Cardiac fibroblast (primary cell): ENCODE data around the gene RAB11A.
"Not testable (repeated sequence)": the region's sequence is repeated elsewhere in the genome, so short reads cannot be mapped to it uniquely, and the experiment has no call there.

Experiments used
- DNase-seq, 2 donors: peaks; one replicate each; pipeline versions ENCODE4 v3.0.0 to v3.0.0-alpha.2; 2010; ENCODE audit warnings: low read depth in 2 of 2
- H3K4me3 ChIP-seq, 2 donors: replicated peaks in 1 of 2; 1 replicate in 1 of 2; 2 replicates in 1 of 2; pipeline ENCODE4 v1.5.1; 2011; ENCODE audit warnings: low read depth in 2 of 2, low read length in 2 of 2, mild to moderate bottlenecking in 2 of 2, moderate library complexity in 1 of 2
- CTCF ChIP-seq: IDR thresholded peaks from one replicate; pipeline ENCODE4 v1.5.1; 2011; ENCODE audit warnings: low read depth, mild to moderate bottlenecking, low read length, inconsistent platforms

RAB11A gene

DNA sequence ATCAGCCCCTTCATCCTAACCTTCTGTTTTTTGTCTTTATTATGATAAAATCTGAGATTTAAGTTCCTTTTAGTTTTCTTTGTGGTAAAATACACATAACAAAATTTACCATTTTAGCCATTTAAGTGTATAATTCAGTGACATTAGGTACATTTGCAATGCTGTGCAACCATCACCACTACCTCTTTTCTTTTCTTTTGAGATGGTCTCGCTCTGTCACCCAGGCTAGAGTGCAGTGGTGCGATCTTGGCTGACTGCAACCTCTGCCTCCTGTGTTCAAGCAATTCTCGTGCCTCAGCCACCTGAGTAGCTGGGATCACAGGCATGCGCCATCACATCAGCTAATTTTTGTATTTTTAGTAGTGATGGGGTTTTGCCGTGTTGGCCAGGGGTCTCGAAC, 6.2 kb upstream of the RAB11A start:
- H3K4me3 ChIP-seq: no peak overlapping the region
- TF ChIP-seq CTCF: no peak
- no peak for DNase-seq

DNA sequence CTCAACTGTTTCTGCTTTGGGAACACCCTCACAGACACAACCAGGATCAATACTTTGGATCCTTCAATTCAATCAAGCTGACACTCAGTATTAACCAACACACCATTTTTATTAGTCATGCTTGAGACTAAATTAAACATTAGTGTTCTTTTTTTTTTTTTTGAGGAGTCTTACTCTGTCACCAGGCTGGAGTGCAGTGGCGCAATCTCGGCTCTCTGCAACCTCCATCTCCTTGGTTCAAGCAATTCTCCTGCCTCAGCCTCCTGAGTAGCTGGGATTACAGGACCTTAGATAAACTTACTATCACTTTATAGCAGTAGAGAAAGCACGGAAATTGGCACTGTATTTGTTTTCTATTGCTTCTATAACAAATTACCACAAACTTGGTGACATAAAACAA, 2.0 kb upstream of the RAB11A start:
- no peak overlapping the region for H3K4me3 ChIP-seq
- no peak for TF ChIP-seq CTCF
- DNase-seq: no peak

DNA sequence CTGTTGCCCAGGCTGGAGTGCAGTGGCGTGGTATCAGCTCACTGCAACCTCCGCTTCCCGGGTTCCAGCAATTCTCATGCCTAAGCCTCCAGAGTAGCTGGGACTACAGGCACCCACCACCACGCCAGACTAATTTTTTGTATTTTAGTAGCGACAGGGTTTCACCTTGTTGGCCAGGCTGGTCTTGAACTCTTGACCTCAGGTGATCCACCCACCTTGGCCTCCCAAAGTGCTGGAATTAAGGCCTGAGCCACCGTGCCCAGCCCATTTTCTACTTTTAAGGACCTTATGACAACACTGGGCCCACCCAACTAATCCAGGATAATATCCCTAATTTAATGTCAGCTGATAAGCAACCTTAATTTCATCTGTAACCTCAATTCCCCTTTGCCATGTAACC, 1.4 kb upstream of the RAB11A start:
- H3K4me3 ChIP-seq, DNase-seq: not testable (repeated sequence)

DNA sequence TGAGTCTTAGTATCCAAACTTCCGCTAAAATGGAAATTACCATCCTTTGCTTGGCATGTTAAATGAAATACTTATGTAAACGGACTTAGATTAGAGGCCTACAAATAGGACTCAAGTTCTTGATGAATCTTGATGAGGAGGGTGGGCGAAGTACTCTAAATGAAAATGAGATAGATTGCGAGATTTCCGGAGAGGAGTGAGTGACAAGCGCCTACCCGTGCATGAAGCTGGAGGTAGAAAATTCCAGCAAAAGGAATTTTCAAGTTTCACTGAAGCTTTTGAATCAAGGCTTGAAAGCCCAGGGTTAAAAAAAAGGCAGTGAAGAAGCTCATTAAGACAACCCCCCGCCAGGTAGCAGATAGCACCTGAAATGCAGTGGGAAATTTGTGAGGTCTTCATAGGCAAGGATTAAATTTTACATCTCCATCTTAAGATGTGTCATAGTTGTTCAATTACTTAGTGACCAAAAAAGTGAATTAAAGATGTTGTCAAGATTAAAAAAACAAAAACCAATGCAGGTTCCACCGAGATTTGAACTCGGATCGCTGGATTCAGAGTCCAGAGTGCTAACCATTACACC, 655 bp upstream of the RAB11A start:
- no peak for DNase-seq
- peak overlapping the region; percentile 98 to 99 for H3K4me3 ChIP-seq
- TF ChIP-seq CTCF: no peak

DNA sequence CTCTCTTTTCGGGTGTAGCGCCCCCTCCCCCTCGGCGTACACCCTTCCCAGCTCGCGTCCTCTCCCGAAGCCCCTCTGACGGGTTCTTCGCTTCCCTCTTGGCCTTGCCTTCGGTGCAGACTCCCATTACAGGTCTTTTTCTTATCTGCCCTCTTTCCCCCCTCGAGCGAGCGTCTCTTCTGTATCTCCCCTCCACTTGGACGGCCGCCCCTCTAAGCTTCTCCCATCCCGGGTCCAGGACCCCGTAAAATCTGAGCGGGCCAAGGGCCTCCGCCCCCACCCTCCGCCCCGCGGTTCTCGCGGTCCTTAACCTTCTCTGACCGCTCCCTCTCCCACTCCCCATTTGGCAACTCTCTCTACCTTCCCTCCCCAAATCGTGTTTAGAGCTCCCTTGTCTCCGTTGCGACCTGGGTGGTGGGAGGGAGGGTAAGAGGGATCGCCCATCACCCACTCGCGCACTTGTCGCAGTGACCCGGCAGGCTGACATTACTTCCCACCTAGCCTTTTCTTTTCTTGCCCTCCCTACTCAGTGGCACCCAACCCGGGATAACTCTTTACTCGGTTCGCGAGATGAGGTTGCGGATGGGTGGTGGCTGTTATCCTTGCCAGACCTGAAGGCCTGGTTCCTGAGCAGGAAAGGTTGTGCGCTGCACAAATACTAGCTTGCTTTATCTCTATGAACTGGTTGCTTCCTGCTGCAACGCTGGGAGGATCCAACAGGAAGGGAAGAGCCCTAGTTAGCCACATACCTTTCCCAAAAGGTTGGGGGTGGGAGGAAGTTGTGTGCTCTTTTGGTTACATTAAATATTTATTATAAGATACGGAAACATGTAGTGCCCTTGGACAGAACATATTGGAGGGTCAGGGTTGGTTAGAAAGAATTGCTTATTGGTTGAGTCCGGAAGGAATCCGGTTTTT, 922 bp downstream of the RAB11A start:
- no peak for TF ChIP-seq CTCF
- H3K4me3 ChIP-seq: peak overlapping the region; percentile 98 to 99
- DNase-seq: peak; percentile 37 to 53

- no peak for TF ChIP-seq CTCF
Measured at GRCh38 chr15:65870889-65871533, 1.7 kb downstream of the RAB11A start.

DNA sequence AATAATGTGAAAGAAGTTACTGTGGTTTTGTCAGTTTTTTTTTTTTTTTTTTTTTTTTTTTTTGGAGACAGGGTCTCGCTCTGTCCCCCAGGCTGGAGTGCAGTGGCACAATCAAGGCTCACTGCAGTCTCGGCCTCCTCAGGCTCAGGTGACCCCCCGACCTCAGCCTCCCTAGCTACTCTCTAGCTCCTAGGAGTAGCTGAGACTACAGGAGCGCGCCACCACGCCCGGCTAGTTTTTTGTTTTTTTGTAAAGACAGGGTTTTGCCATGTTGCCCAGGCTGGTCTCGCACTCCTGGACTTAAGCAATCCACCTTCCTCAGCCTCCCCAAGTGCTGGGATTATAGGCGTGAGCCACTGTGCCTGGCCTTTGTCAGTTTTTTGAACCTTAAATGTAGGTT, 2.6 kb downstream of the RAB11A start:
- H3K4me3 ChIP-seq, DNase-seq: not testable (repeated sequence)

More at GRCh38 chr15:65870889-65871533, 1.7 kb downstream of the RAB11A start:
- peak overlapping the region; percentile 98 to 99 for H3K4me3 ChIP-seq
- DNase-seq: peak; percentile 72 to 80

GRCh38 chr15:65872596-65872995, 3.3 kb downstream of the RAB11A start:
- DNase-seq: peak; percentile 51 to 67
- H3K4me3 ChIP-seq: not testable (repeated sequence)
